ENCODE results near the gene C1orf174. TPM values are rescaled to one million over a fixed set of nuclear protein-coding genes. Genes with fewer than 3 reads are reported as not detected.

Gene C1orf174
- total and polyA plus RNA-seq, 2 of the 13 experiments (the other 11 are each of a cell fraction or from before 2014, with no cell fraction given) = 21.6 to 31.4 TPM

- TF ChIP-seq CEBPG (CRISPR knock-in tag; IDR thresholded peaks at IDR 0.05) = peak; percentile 35; the same call in 1 of the 2 replicates
- TF ChIP-seq ZNF501 (CRISPR knock-in tag; IDR thresholded peaks at IDR 0.05) = no peak
- TF ChIP-seq, protein P1, sequence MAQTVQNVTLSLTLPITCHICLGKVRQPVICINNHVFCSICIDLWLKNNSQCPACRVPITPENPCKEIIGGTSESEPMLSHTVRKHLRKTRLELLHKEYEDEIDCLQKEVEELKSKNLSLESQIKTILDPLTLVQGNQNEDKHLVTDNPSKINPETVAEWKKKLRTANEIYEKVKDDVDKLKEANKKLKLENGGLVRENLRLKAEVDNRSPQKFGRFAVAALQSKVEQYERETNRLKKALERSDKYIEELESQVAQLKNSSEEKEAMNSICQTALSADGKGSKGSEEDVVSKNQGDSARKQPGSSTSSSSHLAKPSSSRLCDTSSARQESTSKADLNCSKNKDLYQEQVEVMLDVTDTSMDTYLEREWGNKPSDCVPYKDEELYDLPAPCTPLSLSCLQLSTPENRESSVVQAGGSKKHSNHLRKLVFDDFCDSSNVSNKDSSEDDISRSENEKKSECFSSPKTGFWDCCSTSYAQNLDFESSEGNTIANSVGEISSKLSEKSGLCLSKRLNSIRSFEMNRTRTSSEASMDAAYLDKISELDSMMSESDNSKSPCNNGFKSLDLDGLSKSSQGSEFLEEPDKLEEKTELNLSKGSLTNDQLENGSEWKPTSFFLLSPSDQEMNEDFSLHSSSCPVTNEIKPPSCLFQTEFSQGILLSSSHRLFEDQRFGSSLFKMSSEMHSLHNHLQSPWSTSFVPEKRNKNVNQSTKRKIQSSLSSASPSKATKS (CRISPR knock-in tag; IDR thresholded peaks at IDR 0.05) = no peak
- TF ChIP-seq ZBTB7B (CRISPR knock-in tag; IDR thresholded peaks at IDR 0.05) = peak; percentile 47; the same call in 1 of the 2 replicates
- TF ChIP-seq ARID4A (CRISPR knock-in tag; IDR thresholded peaks at IDR 0.05; ENCODE audit: borderline replicate concordance) = peak; percentile 18; the same call in 1 of the 2 replicates
- no peak for TF ChIP-seq SMARCC2 (IDR thresholded peaks at IDR 0.05)
- TF ChIP-seq, protein P2, sequence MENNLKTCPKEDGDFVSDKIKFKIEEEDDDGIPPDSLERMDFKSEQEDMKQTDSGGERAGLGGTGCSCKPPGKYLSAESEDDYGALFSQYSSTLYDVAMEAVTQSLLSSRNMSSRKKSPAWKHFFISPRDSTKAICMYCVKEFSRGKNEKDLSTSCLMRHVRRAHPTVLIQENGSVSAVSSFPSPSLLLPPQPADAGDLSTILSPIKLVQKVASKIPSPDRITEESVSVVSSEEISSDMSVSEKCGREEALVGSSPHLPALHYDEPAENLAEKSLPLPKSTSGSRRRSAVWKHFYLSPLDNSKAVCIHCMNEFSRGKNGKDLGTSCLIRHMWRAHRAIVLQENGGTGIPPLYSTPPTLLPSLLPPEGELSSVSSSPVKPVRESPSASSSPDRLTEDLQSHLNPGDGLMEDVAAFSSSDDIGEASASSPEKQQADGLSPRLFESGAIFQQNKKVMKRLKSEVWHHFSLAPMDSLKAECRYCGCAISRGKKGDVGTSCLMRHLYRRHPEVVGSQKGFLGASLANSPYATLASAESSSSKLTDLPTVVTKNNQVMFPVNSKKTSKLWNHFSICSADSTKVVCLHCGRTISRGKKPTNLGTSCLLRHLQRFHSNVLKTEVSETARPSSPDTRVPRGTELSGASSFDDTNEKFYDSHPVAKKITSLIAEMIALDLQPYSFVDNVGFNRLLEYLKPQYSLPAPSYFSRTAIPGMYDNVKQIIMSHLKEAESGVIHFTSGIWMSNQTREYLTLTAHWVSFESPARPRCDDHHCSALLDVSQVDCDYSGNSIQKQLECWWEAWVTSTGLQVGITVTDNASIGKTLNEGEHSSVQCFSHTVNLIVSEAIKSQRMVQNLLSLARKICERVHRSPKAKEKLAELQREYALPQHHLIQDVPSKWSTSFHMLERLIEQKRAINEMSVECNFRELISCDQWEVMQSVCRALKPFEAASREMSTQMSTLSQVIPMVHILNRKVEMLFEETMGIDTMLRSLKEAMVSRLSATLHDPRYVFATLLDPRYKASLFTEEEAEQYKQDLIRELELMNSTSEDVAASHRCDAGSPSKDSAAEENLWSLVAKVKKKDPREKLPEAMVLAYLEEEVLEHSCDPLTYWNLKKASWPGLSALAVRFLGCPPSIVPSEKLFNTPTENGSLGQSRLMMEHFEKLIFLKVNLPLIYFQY (CRISPR knock-in tag; IDR thresholded peaks at IDR 0.05; ENCODE audit: borderline replicate concordance) = no peak
- no peak for TF ChIP-seq ZNF678 (CRISPR knock-in tag; IDR thresholded peaks at IDR 0.05)
- no peak for TF ChIP-seq ELF1 (CRISPR knock-in tag; IDR thresholded peaks at IDR 0.05)
- TF ChIP-seq, protein P3, sequence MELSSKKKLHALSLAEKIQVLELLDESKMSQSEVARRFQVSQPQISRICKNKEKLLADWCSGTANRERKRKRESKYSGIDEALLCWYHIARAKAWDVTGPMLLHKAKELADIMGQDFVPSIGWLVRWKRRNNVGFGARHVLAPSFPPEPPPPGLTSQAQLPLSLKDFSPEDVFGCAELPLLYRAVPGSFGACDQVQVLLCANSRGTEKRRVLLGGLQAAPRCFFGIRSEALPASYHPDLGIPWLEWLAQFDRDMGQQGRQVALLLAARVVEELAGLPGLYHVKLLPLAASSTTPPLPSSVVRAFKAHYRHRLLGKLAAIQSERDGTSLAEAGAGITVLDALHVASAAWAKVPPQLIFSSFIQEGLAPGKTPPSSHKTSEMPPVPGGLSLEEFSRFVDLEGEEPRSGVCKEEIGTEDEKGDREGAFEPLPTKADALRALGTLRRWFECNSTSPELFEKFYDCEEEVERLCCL (CRISPR knock-in tag; IDR thresholded peaks at IDR 0.05; ENCODE audit: borderline replicate concordance) = no peak
- TF ChIP-seq ZNF800 (CRISPR knock-in tag; IDR thresholded peaks at IDR 0.05) = no peak
- TF ChIP-seq ZNF333 (CRISPR knock-in tag; IDR thresholded peaks at IDR 0.05; ENCODE audit: borderline replicate concordance) = no peak
- no peak for TF ChIP-seq CHD2 (IDR thresholded peaks at IDR 0.05; ENCODE audit: low read depth, low read length)
- TF ChIP-seq SOX13 (IDR thresholded peaks at IDR 0.05) = no peak
- peak in 1 of 2 experiments; percentile 31; a peak in 2 of 4 replicates for TF ChIP-seq SOX13 (CRISPR knock-in tag; conservative IDR thresholded peaks at IDR 0.05 in 1 of 2, IDR thresholded peaks at IDR 0.05 in 1 of 2)
These were observed 42.5 kb upstream of the C1orf174 start (continued) for GRCh38 chr1:3942416-3943122.
